ENCODE results near the gene HS6ST1.

The HS6ST1 gene

GRCh38 chr2:128348701-128349100 lies 30.0 kb upstream of the HS6ST1 start:
- Histone ChIP-seq H3K4me3 (ENCODE audit: insufficient read depth, low read depth, low read length) (no peak overlapping the region), H3K27me3 (ENCODE audit: control insufficient read depth, insufficient read depth, low read length, poor library complexity, severe bottlenecking) (no peaks in the 10 kb centered on the region), H3K9me3 (ENCODE audit: control insufficient read depth, low read length) (peaks cover 6% of the 10 kb centered on the region), H3K36me3 (ENCODE audit: control insufficient read depth, insufficient read depth, low read length) (no peaks in the 10 kb centered on the region), H3K27ac (ENCODE audit: insufficient read depth, low read depth, low read length, poor library complexity, severe bottlenecking) (no peak overlapping the region), H3K4me1 (ENCODE audit: control insufficient read depth, insufficient read depth, low read length) (peaks cover 16% of the 10 kb centered on the region)
- 93% methylated on average over 5 of the region's 5 CpGs for WGBS, 2 experiments

GRCh38 chr2:128347701-128348539 lies 29.3 kb upstream of the HS6ST1 start:
- H3K4me1 ChIP-seq (ENCODE audit: control insufficient read depth, insufficient read depth, low read length): peaks cover 16% of the 10 kb centered on the region

GRCh38 chr2:128347171-128347558 lies 28.5 kb upstream of the HS6ST1 start:
- Histone ChIP-seq H3K27me3 (ENCODE audit: control insufficient read depth, insufficient read depth, low read length, poor library complexity, severe bottlenecking) (no peaks in the 10 kb centered on the region), H3K36me3 (ENCODE audit: control insufficient read depth, insufficient read depth, low read length) (no peaks in the 10 kb centered on the region), H3K27ac (ENCODE audit: insufficient read depth, low read depth, low read length, poor library complexity, severe bottlenecking) (no peak overlapping the region), H3K9me3 (ENCODE audit: control insufficient read depth, low read length) (peaks cover 6% of the 10 kb centered on the region), H3K4me1 (ENCODE audit: control insufficient read depth, insufficient read depth, low read length) (peaks cover 16% of the 10 kb centered on the region), H3K4me3 (ENCODE audit: insufficient read depth, low read depth, low read length) (no peak overlapping the region)
- 92% methylated on average over 14 of the region's 14 CpGs for WGBS, 2 experiments

More at GRCh38 chr2:128347701-128348539, 29.3 kb upstream of the HS6ST1 start:
- peaks cover 6% of the 10 kb centered on the region for H3K9me3 ChIP-seq (ENCODE audit: control insufficient read depth, low read length)
- 58 to 62% methylated on average over 16 of the region's 16 CpGs for WGBS, 2 experiments
- no peak overlapping the region for H3K4me3 ChIP-seq (ENCODE audit: insufficient read depth, low read depth, low read length)
- H3K27me3 ChIP-seq (ENCODE audit: control insufficient read depth, insufficient read depth, low read length, poor library complexity, severe bottlenecking): no peaks in the 10 kb centered on the region
- no peaks in the 10 kb centered on the region for H3K36me3 ChIP-seq (ENCODE audit: control insufficient read depth, insufficient read depth, low read length)
- H3K27ac ChIP-seq (ENCODE audit: insufficient read depth, low read depth, low read length, poor library complexity, severe bottlenecking): no peak overlapping the region

DNA sequence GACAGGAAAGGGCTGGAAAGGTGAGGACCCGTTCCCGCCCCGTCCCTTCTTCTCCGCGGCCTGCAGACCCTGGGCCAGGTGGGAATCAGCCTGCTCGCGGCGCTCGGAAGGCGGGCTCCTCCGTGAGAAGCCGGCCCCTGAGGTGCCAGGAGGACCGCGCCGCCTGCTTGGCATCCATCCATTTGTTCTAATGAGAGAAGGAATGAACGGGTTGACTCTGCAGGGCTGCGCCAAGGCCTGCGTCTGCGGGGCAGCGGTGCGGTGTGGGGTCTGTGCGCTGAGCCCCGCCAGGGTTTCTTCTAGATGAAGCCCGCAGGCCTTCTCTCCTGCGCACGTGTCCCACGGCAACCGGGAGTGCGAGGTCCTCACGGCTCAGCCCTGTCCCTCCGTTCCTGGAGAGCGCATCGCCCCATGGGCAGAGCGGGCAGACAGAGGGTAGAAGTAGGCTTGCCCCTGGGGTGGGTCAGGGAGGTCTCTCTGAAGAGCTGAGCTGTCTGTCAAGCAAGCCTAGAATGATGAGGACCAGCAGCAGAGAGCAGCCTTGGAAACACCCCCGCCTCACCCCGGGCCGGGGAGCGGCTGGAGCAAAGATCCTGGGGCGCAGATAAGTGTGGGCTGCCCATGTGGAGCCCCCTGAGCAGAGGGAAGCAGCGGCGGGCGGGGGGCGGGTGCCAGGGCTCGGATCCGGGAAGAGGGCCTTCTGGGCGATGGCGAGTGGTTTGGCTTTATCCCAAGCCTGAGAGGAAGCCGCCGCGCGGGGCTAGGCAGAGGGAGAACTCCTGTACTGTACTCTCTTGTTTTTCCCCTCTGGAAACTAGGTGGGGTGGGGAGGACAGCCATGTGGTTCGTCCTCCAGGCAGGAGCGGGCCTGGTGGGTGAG lies 27.9 kb upstream of the HS6ST1 start:
- WGBS, 2 experiments: 95 to 96% methylated on average over 53 of the region's 53 CpGs

DNA sequence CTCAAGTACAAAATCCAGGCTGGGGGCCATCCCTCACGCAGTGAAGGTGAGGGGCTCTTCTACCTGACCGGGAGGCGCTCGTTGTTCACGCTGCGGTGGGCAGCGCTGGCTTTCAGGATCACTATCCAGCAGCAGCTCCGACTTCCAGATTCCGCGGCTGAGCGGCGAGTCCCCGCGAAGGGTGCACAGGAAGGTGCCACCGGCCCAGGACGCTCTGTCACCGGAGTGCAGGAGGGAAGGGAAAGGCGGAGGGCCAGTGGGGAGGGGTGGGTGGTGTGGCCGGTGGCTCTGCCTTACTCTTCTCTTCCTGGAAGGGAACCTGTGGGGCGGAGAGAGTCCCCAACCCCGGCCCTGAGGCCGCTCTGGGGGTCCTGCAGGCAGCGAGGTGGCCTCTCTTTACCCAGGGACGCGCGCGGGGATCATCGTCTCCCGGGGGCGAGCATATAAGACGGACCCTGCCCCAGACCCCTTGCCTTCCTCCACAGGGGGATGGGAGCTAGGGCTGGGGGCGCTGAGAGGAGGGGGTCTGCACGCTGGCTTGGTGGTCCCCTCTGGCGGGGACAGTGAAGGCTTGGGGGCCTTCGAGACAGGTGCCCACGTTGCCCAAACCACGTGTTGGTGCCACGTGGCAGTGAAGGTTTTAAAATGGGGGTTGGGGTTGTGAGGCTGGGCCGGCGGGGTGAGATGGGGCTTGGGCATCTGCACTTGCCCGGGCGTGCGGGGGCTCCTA lies 26.9 kb upstream of the HS6ST1 start:
- Histone ChIP-seq H3K4me1 (ENCODE audit: control insufficient read depth, insufficient read depth, low read length) (peaks cover 16% of the 10 kb centered on the region), H3K9me3 (ENCODE audit: control insufficient read depth, low read length) (no peaks in the 10 kb centered on the region), H3K4me3 (ENCODE audit: insufficient read depth, low read depth, low read length) (no peak overlapping the region), H3K27ac (ENCODE audit: insufficient read depth, low read depth, low read length, poor library complexity, severe bottlenecking) (no peak overlapping the region), H3K36me3 (ENCODE audit: control insufficient read depth, insufficient read depth, low read length) (no peaks in the 10 kb centered on the region), H3K27me3 (ENCODE audit: control insufficient read depth, insufficient read depth, low read length, poor library complexity, severe bottlenecking) (no peaks in the 10 kb centered on the region)
- WGBS, 2 experiments: 95 to 96% methylated on average over 43 of the region's 43 CpGs

More for the DNA sequence above, 27.9 kb upstream of the HS6ST1 start:
- H3K27ac ChIP-seq (ENCODE audit: insufficient read depth, low read depth, low read length, poor library complexity, severe bottlenecking): no peak overlapping the region
- H3K4me1 ChIP-seq (ENCODE audit: control insufficient read depth, insufficient read depth, low read length): peaks cover 16% of the 10 kb centered on the region
- no peaks in the 10 kb centered on the region for H3K36me3 ChIP-seq (ENCODE audit: control insufficient read depth, insufficient read depth, low read length)
- no peaks in the 10 kb centered on the region for H3K27me3 ChIP-seq (ENCODE audit: control insufficient read depth, insufficient read depth, low read length, poor library complexity, severe bottlenecking)
- no peaks in the 10 kb centered on the region for H3K9me3 ChIP-seq (ENCODE audit: control insufficient read depth, low read length)
- H3K4me3 ChIP-seq (ENCODE audit: insufficient read depth, low read depth, low read length): no peak overlapping the region

DNA sequence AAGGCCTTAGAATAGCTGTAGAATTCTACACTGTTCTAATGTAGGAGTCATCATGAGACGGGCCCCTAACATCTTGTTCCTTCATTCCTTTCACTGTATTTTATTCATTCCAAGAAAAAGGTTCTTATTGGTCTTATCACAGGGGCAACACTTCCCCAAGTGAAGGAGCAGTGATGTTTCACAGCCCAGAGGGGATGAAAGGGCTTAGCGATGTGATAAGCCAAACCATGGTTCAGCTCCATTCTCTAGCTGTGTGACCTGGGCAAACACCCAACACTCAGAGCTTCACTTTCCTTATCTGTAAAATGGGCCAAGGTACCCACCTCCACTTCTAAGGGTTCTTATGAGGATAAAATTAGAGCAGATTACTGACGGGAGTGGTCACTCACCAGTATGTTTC lies 25.4 kb upstream of the HS6ST1 start:
- H3K4me1 ChIP-seq (ENCODE audit: control insufficient read depth, insufficient read depth, low read length): peaks cover 16% of the 10 kb centered on the region
- no peaks in the 10 kb centered on the region for H3K9me3 ChIP-seq (ENCODE audit: control insufficient read depth, low read length)
- no peak overlapping the region for H3K4me3 ChIP-seq (ENCODE audit: insufficient read depth, low read depth, low read length)
- no peaks in the 10 kb centered on the region for H3K27me3 ChIP-seq (ENCODE audit: control insufficient read depth, insufficient read depth, low read length, poor library complexity, severe bottlenecking)
- H3K27ac ChIP-seq (ENCODE audit: insufficient read depth, low read depth, low read length, poor library complexity, severe bottlenecking): no peak overlapping the region
- 90 to 95% methylated on average over 3 of the region's 3 CpGs for WGBS, 2 experiments
- no peaks in the 10 kb centered on the region for H3K36me3 ChIP-seq (ENCODE audit: control insufficient read depth, insufficient read depth, low read length)

- H3K27me3 ChIP-seq (ENCODE audit: control insufficient read depth, insufficient read depth, low read length, poor library complexity, severe bottlenecking): no peaks in the 10 kb centered on the region
- H3K9me3 ChIP-seq (ENCODE audit: control insufficient read depth, low read length): no peaks in the 10 kb centered on the region
- WGBS, 2 experiments: 80 to 95% methylated on average over 1 of the region's 1 CpG
- peaks cover 11% of the 10 kb centered on the region for H3K4me1 ChIP-seq (ENCODE audit: control insufficient read depth, insufficient read depth, low read length)
- H3K4me3 ChIP-seq (ENCODE audit: insufficient read depth, low read depth, low read length): no peak overlapping the region
- H3K36me3 ChIP-seq (ENCODE audit: control insufficient read depth, insufficient read depth, low read length): no peaks in the 10 kb centered on the region
- no peak overlapping the region for H3K27ac ChIP-seq (ENCODE audit: insufficient read depth, low read depth, low read length, poor library complexity, severe bottlenecking)
Observed at GRCh38 chr2:128343459-128343858, 24.8 kb upstream of the HS6ST1 start.

DNA sequence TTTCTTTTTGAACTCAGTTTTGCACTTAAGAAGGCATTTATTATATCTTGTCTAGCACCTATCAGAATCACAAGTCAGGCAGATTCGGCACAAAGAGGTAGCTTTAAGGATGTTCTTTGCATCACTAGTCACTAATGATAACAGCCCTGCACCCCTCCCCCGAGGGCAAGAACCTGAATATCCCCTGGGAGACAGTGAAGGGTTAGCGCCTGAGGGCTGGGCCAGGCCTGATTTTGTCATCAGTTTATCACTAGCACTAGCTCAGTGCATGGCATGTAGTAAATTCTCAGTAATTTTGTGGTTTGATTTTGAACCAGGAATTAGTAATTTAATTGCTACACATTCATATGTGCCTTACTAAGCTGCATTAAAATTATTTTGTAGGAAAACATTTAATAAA lies 23.9 kb upstream of the HS6ST1 start:
- 82 to 97% methylated on average over 3 of the region's 3 CpGs for WGBS, 2 experiments
- Histone ChIP-seq H3K27me3 (ENCODE audit: control insufficient read depth, insufficient read depth, low read length, poor library complexity, severe bottlenecking) (no peaks in the 10 kb centered on the region), H3K4me1 (ENCODE audit: control insufficient read depth, insufficient read depth, low read length) (peaks cover 2% of the 10 kb centered on the region)

DNA sequence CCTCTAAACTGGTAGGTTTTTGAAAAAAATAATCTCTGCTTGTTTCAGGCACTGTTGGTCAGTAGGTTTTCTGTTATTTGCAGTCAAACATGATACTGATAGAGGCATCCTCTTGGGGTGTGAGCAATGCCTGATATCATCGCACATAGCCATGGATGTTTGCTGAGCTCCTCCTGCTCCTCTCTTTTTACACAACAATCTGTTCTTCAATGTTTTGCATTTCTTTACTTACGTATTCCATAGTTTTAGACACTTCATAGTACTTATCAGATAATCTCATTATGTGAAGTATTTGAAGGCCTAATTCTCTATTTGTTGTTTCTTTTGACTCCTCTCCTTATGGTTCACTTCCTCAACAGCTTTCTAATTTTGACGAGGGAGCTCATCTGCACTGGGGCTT lies 23.0 kb upstream of the HS6ST1 start:
- Histone ChIP-seq H3K36me3 (ENCODE audit: control insufficient read depth, insufficient read depth, low read length) (no peaks in the 10 kb centered on the region), H3K27me3 (ENCODE audit: control insufficient read depth, insufficient read depth, low read length, poor library complexity, severe bottlenecking) (no peaks in the 10 kb centered on the region), H3K27ac (ENCODE audit: insufficient read depth, low read depth, low read length, poor library complexity, severe bottlenecking) (no peak overlapping the region), H3K9me3 (ENCODE audit: control insufficient read depth, low read length) (peaks cover 2% of the 10 kb centered on the region), H3K4me1 (ENCODE audit: control insufficient read depth, insufficient read depth, low read length) (no peaks in the 10 kb centered on the region), H3K4me3 (ENCODE audit: insufficient read depth, low read depth, low read length) (no peak overlapping the region)
- WGBS, 2 experiments: 92 to 93% methylated on average over 3 of the region's 3 CpGs

More for the DNA sequence above, 23.9 kb upstream of the HS6ST1 start:
- Histone ChIP-seq H3K9me3 (ENCODE audit: control insufficient read depth, low read length) (no peaks in the 10 kb centered on the region), H3K36me3 (ENCODE audit: control insufficient read depth, insufficient read depth, low read length) (no peaks in the 10 kb centered on the region), H3K27ac (ENCODE audit: insufficient read depth, low read depth, low read length, poor library complexity, severe bottlenecking) (no peak overlapping the region), H3K4me3 (ENCODE audit: insufficient read depth, low read depth, low read length) (no peak overlapping the region)

All from ectodermal cell (in vitro differentiated cells).